ENCODE data around the gene COL8A1.
A peak's percentile ranks its signal among the peaks of the same experiment; 100 is the strongest.

COL8A1 gene

DNA sequence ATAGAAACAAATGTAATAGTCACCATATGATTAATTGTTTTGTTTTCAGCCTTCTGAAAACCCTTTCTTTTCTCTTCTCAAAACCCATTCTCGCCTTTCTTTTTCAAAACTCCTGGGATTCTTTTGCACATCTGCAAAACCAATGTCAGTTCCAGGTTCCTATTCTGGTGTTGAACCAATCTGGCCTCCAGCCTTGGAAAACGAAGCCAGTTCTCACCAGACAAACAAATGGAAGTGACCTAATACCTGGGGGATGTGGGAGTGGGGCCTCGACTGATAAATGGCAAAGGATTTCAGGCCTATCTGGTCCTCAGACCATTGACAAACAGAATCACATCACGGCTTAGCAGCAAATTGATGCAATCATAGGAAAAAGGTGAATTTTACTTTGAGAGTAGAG lies 73.0 kb downstream of the COL8A1 start:
- TF ChIP-seq EZH2 (optimal IDR thresholded peaks at IDR 0.05; ENCODE audit: low read depth, low read length): no peak
- H4K20me1 ChIP-seq (ENCODE audit: insufficient read depth, low read length): no peaks in the 10 kb centered on the region
- no peaks in the 10 kb centered on the region for H3K36me3 ChIP-seq (replicated peaks; ENCODE audit: insufficient read depth, low read length)
- no peak overlapping the region for H3K4me3 ChIP-seq (ENCODE audit: low read length)
- H2AFZ ChIP-seq (ENCODE audit: low read length): no peak overlapping the region
- H3K9me3 ChIP-seq (replicated peaks; ENCODE audit: insufficient read depth, low read length): no peaks in the 10 kb centered on the region
- no peaks in the 10 kb centered on the region for H3K79me2 ChIP-seq (ENCODE audit: low read length)
- H3K9ac ChIP-seq (ENCODE audit: low read length): no peak overlapping the region
- H3K27me3 ChIP-seq (replicated peaks; ENCODE audit: insufficient read depth, low read length): no peaks in the 10 kb centered on the region
- no peak overlapping the region for H3K27ac ChIP-seq (ENCODE audit: low read length)
- H3K9me2 ChIP-seq (replicated peaks; ENCODE audit: insufficient read depth, low read length): no peaks in the 10 kb centered on the region
- no peak overlapping the region for H3K4me2 ChIP-seq (ENCODE audit: low read depth, low read length)
- peak; percentile 3 for DNase-seq
- H3F3A ChIP-seq (ENCODE audit: insufficient read depth, low read length): no peaks in the 10 kb centered on the region
- H3K4me1 ChIP-seq (ENCODE audit: low read length): no peaks in the 10 kb centered on the region

DNA sequence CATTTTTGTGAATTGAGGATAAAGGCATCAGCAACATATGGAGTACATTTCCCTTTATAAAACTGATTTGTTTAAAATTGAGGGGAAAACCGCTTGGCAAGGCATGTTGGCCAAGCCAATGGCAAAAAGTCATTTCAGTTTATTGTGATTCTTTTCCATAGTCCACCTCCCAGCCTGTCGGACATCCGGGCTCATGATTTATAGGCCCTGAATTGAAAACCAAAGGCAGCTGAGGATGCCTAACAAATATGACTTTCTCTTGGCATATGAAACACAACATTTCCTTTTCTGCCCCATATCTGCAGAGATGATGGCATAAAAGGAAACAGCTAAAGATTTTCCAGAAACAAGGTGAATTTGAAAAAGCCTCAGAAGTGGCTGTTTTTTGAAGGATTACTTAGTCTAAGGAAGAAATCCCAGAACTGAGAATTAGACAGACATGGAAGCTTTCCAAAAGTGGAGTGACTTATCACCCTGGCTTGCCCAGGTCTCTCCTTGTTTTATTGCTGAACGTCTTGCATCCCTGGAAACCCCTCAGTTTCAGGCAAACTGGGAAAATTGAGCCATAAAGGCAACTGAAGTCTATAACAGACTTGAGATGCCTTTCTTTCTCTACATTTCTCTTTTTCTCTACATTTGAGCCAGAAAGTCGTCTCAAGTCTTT lies 74.0 kb downstream of the COL8A1 start:
- DNase-seq: no peak
- no peak overlapping the region for H3K4me2 ChIP-seq (ENCODE audit: low read depth, low read length)
- no peak overlapping the region for H3K4me3 ChIP-seq (ENCODE audit: low read length)
- H3K79me2 ChIP-seq (ENCODE audit: low read length): no peaks in the 10 kb centered on the region
- no peaks in the 10 kb centered on the region for H3K36me3 ChIP-seq (replicated peaks; ENCODE audit: insufficient read depth, low read length)
- H3K9ac ChIP-seq (ENCODE audit: low read length): no peak overlapping the region
- H3K9me3 ChIP-seq (replicated peaks; ENCODE audit: insufficient read depth, low read length): no peaks in the 10 kb centered on the region
- H4K20me1 ChIP-seq (ENCODE audit: insufficient read depth, low read length): no peaks in the 10 kb centered on the region
- no peak overlapping the region for H3K27ac ChIP-seq (ENCODE audit: low read length)
- no peaks in the 10 kb centered on the region for H3F3A ChIP-seq (ENCODE audit: insufficient read depth, low read length)
- TF ChIP-seq EZH2 (optimal IDR thresholded peaks at IDR 0.05; ENCODE audit: low read depth, low read length) (no peak), EZH2phosphoT487 (IDR thresholded peaks at IDR 0.05; ENCODE audit: low read length) (no peak)
- TF ChIP-seq, protein P1, sequence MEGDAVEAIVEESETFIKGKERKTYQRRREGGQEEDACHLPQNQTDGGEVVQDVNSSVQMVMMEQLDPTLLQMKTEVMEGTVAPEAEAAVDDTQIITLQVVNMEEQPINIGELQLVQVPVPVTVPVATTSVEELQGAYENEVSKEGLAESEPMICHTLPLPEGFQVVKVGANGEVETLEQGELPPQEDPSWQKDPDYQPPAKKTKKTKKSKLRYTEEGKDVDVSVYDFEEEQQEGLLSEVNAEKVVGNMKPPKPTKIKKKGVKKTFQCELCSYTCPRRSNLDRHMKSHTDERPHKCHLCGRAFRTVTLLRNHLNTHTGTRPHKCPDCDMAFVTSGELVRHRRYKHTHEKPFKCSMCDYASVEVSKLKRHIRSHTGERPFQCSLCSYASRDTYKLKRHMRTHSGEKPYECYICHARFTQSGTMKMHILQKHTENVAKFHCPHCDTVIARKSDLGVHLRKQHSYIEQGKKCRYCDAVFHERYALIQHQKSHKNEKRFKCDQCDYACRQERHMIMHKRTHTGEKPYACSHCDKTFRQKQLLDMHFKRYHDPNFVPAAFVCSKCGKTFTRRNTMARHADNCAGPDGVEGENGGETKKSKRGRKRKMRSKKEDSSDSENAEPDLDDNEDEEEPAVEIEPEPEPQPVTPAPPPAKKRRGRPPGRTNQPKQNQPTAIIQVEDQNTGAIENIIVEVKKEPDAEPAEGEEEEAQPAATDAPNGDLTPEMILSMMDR (IDR thresholded peaks at IDR 0.05; ENCODE audit: low read length): no peak
- no peak overlapping the region for H2AFZ ChIP-seq (ENCODE audit: low read length)
- no peaks in the 10 kb centered on the region for H3K4me1 ChIP-seq (ENCODE audit: low read length)
- H3K27me3 ChIP-seq (replicated peaks; ENCODE audit: insufficient read depth, low read length): no peaks in the 10 kb centered on the region
- no peaks in the 10 kb centered on the region for H3K9me2 ChIP-seq (replicated peaks; ENCODE audit: insufficient read depth, low read length)

DNA sequence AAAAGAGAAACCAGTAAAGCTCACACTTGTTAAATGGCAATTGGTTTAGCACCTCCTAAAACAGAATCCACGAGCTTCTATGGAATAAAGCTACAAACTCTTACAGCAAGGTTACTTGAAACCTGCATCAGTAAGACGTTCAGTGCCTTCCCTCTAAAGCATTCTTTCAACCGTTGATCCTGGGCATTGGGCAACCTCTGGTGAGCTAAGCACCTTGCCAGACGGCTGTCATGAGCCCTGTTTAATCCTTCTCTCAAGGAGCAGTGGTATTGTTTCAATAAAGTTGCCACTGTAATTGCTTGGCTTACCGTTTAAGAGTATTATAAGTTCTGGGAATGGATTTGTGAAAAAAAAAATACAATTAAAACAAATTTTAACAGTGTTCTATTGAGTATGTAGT lies 75.0 kb downstream of the COL8A1 start:
- TF ChIP-seq, protein P1 (IDR thresholded peaks at IDR 0.05; ENCODE audit: low read length): no peak
- TF ChIP-seq EZH2phosphoT487 (IDR thresholded peaks at IDR 0.05; ENCODE audit: low read length): no peak
- TF ChIP-seq EZH2 (optimal IDR thresholded peaks at IDR 0.05; ENCODE audit: low read depth, low read length): no peak
- H3K36me3 ChIP-seq (replicated peaks; ENCODE audit: insufficient read depth, low read length): no peaks in the 10 kb centered on the region
- H3K9ac ChIP-seq (ENCODE audit: low read length): no peak overlapping the region
- no peaks in the 10 kb centered on the region for H3F3A ChIP-seq (ENCODE audit: insufficient read depth, low read length)
- H3K9me3 ChIP-seq (replicated peaks; ENCODE audit: insufficient read depth, low read length): no peaks in the 10 kb centered on the region
- no peak overlapping the region for H3K4me3 ChIP-seq (ENCODE audit: low read length)
- H3K9me2 ChIP-seq (replicated peaks; ENCODE audit: insufficient read depth, low read length): no peaks in the 10 kb centered on the region
- H3K4me2 ChIP-seq (ENCODE audit: low read depth, low read length): no peak overlapping the region
- H3K27ac ChIP-seq (ENCODE audit: low read length): no peak overlapping the region
- no peak overlapping the region for H2AFZ ChIP-seq (ENCODE audit: low read length)
- DNase-seq: no peak
- no peaks in the 10 kb centered on the region for H3K27me3 ChIP-seq (replicated peaks; ENCODE audit: insufficient read depth, low read length)
- H3K4me1 ChIP-seq (ENCODE audit: low read length): no peaks in the 10 kb centered on the region
- no peaks in the 10 kb centered on the region for H4K20me1 ChIP-seq (ENCODE audit: insufficient read depth, low read length)
- no peaks in the 10 kb centered on the region for H3K79me2 ChIP-seq (ENCODE audit: low read length)

DNA sequence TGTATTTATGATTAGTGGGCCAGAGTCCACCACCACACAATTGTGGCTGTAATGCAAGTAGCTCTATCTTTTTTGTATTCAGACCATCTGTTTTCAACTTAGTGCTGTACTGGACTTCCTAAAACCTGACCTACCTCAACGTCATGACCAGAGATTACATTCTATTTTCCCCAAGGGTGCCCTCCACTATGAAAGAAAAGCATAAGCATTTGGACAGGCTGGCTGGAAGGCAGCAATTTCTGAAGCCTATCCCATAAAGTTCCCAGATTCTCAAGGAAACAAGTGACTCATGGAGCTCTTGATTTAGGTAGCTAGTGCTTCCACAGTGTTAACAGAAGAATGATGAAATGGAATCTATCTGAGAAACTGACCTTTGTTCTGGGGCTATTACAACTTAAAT lies 75.8 kb downstream of the COL8A1 start:
- TF ChIP-seq, protein P1 (IDR thresholded peaks at IDR 0.05; ENCODE audit: low read length): no peak
- H4K20me1 ChIP-seq (ENCODE audit: insufficient read depth, low read length): no peaks in the 10 kb centered on the region
- DNase-seq: peak; percentile 5
- H3K4me3 ChIP-seq (ENCODE audit: low read length): no peak overlapping the region
- H3K27ac ChIP-seq (ENCODE audit: low read length): no peak overlapping the region
- no peaks in the 10 kb centered on the region for H3K36me3 ChIP-seq (replicated peaks; ENCODE audit: insufficient read depth, low read length)
- no peak overlapping the region for H2AFZ ChIP-seq (ENCODE audit: low read length)
- no peaks in the 10 kb centered on the region for H3K9me2 ChIP-seq (replicated peaks; ENCODE audit: insufficient read depth, low read length)
- H3K9me3 ChIP-seq (replicated peaks; ENCODE audit: insufficient read depth, low read length): no peaks in the 10 kb centered on the region
- no peaks in the 10 kb centered on the region for H3K4me1 ChIP-seq (ENCODE audit: low read length)
- no peak overlapping the region for H3K4me2 ChIP-seq (ENCODE audit: low read depth, low read length)
- no peaks in the 10 kb centered on the region for H3F3A ChIP-seq (ENCODE audit: insufficient read depth, low read length)
- H3K9ac ChIP-seq (ENCODE audit: low read length): no peak overlapping the region
- no peaks in the 10 kb centered on the region for H3K27me3 ChIP-seq (replicated peaks; ENCODE audit: insufficient read depth, low read length)
- H3K79me2 ChIP-seq (ENCODE audit: low read length): no peaks in the 10 kb centered on the region
